Measurements from ENCODE around the gene CACNG7.
"Not testable (repeated sequence)": the region's sequence is repeated elsewhere in the genome, so short reads cannot be mapped to it uniquely, and the experiment has no call there.

The CACNG7 gene

GRCh38 chr19:53947624-53948023 is 38.5 kb downstream of the CACNG7 start:
- DNase-seq: no peak

GRCh38 chr19:53948611-53949010 is 39.5 kb downstream of the CACNG7 start:
- not testable (repeated sequence) for DNase-seq

- no peak for DNase-seq
These were observed 42.4 kb downstream of the CACNG7 start for GRCh38 chr19:53951436-53951835.

- no peak for DNase-seq
These were observed 42.9 kb downstream of the CACNG7 start for GRCh38 chr19:53951947-53952346.

- DNase-seq: no peak
These were observed 44.3 kb downstream of the CACNG7 start for GRCh38 chr19:53953383-53953782.

- DNase-seq: no peak
These were observed 48.5 kb downstream of the CACNG7 start for GRCh38 chr19:53957448-53958167.

GRCh38 chr19:53958168-53958571 is 49.1 kb downstream of the CACNG7 start:
- DNase-seq: peak in 49 of 58 donors; percentile 3 to 78 (median 36)

GRCh38 chr19:53958823-53959757 is 50.0 kb downstream of the CACNG7 start:
- DNase-seq: peak in 22 of 58 donors; percentile 8 to 63 (median 28)

GRCh38 chr19:53960187-53960586 is 51.1 kb downstream of the CACNG7 start:
- no peak for DNase-seq

GRCh38 chr19:53960886-53961285 is 51.8 kb downstream of the CACNG7 start:
- DNase-seq: no peak

GRCh38 chr19:53961523-53962356 is 52.7 kb downstream of the CACNG7 start:
- no peak for DNase-seq

GRCh38 chr19:53962887-53963431 is 53.9 kb downstream of the CACNG7 start, which contains the start of gene CACNG8:
CACNG8 (plus strand) TSS chr19:53962937.
- no peak for DNase-seq

GRCh38 chr19:53965091-53965490 is 56.0 kb downstream of the CACNG7 start:
- no peak for DNase-seq

- no peak for DNase-seq
These were observed 57.9 kb downstream of the CACNG7 start for GRCh38 chr19:53966931-53967330.

GRCh38 chr19:53969366-53969765 is 60.3 kb downstream of the CACNG7 start:
- no peak for DNase-seq

GRCh38 chr19:53971673-53972072 is 62.6 kb downstream of the CACNG7 start:
- DNase-seq: no peak

GRCh38 chr19:53977429-53977990 is 68.4 kb downstream of the CACNG7 start:
- peak in 54 of 58 donors; percentile 11 to 90 (median 66) for DNase-seq

GRCh38 chr19:53977991-53978731 is 69.1 kb downstream of the CACNG7 start:
- peak; percentile 26 to 97 (median 84) for DNase-seq

- no peak for DNase-seq
These were observed 70.1 kb downstream of the CACNG7 start for GRCh38 chr19:53978975-53979801.

Data from anterior cingulate cortex (tissue), 58 donors.